ENCODE results near the gene HEXIM1. TPM values are rescaled to one million over a fixed set of nuclear protein-coding genes. Genes with fewer than 3 reads are reported as not detected.

Gene HEXIM1
- total RNA-seq, 4 donors from 2014 or later = 14.5 to 20.5 (median 16.1) TPM

DNA sequence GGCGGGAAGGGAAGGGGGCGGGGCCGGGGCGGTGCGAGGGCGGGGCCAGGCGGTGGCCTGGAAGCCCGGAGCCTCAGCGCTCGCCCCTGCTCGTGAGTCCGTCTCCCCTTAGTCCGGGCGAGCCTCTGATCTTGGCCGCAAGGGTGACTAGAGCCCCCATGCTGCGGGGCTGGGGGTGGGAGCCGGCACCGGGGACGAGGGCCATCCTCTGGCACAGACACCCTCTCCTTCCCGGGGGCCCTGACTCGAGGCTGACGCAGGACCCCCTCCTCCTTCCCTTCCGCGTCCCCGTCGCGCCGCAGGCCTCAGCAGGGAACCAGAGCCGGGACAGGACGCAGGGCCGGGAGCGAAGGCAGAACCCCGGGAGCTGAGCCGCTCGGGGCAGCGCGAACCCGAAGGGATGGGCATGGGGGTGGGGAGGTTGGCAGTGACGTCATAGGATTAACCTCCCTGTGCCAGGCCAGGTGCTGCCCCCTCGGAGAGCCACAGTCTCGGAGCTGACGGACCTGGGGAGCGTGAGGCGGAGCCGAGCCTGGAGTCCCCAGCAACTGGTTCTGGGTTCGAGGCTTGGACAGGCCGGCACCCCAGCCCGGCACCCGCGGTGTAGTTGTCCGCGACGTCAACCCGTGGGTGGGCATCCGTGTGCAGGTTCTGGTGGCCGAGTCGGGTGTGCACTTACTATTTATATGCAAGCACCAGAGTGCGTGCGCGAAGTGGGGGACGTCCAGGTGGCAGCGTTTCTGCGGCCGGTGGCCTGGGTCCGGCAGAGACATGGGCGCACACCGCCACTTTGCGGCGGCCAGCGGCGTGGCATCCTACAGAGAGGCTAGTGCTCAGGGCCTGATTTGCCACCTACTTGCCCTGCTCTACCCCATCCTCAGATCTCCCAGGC, 15.5 kb upstream of the HEXIM1 start:
- TF ChIP-seq, protein P1, sequence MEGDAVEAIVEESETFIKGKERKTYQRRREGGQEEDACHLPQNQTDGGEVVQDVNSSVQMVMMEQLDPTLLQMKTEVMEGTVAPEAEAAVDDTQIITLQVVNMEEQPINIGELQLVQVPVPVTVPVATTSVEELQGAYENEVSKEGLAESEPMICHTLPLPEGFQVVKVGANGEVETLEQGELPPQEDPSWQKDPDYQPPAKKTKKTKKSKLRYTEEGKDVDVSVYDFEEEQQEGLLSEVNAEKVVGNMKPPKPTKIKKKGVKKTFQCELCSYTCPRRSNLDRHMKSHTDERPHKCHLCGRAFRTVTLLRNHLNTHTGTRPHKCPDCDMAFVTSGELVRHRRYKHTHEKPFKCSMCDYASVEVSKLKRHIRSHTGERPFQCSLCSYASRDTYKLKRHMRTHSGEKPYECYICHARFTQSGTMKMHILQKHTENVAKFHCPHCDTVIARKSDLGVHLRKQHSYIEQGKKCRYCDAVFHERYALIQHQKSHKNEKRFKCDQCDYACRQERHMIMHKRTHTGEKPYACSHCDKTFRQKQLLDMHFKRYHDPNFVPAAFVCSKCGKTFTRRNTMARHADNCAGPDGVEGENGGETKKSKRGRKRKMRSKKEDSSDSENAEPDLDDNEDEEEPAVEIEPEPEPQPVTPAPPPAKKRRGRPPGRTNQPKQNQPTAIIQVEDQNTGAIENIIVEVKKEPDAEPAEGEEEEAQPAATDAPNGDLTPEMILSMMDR (IDR thresholded peaks at IDR 0.05; ENCODE audit: low read depth) = no peak

DNA sequence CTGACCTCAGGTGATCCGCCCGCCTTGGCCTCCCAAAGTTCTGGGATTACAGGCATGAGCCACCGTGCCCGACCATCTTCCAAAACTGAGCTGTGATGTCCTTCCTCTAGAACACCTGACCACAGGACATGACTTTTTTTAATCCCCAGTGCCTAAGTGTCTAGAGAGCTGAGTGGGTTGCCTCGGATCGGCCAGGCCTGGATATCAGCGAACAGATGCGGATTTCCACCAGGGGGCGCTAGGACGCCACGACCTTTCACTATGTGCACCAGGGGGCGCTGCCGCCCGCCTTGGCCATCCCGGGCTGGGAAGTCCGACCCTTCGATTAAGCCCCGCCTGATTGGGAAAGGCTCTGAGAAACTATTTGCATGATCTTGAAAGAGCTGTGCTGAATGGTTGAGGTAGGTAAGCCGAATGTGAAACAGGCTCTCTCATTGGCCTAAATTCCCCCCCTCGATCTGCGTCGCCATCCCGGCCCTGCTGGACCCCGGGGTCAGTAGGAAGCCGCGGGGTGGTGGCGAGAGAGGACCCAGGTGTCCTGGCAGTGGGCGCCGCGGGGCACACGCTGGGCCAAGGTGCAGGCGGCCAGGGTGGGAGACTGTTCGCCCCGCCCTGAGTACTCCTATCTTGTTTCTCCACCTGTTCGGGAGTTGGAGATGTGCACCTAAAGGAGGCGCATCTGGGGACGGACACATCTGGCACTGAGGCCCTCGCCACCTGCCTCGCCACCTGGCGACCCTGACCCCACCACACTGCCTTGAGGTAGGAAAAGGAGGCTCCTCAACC, 12.9 kb upstream of the HEXIM1 start, which contains the start of gene ACBD4:
Gene ACBD4 (plus strand): TSS at position 496 of the 786 bp plus-strand sequence. CDS start 458 bp downstream, outside the sequence.
- TF ChIP-seq, protein P1 (IDR thresholded peaks at IDR 0.05; ENCODE audit: low read depth) = no peak

DNA sequence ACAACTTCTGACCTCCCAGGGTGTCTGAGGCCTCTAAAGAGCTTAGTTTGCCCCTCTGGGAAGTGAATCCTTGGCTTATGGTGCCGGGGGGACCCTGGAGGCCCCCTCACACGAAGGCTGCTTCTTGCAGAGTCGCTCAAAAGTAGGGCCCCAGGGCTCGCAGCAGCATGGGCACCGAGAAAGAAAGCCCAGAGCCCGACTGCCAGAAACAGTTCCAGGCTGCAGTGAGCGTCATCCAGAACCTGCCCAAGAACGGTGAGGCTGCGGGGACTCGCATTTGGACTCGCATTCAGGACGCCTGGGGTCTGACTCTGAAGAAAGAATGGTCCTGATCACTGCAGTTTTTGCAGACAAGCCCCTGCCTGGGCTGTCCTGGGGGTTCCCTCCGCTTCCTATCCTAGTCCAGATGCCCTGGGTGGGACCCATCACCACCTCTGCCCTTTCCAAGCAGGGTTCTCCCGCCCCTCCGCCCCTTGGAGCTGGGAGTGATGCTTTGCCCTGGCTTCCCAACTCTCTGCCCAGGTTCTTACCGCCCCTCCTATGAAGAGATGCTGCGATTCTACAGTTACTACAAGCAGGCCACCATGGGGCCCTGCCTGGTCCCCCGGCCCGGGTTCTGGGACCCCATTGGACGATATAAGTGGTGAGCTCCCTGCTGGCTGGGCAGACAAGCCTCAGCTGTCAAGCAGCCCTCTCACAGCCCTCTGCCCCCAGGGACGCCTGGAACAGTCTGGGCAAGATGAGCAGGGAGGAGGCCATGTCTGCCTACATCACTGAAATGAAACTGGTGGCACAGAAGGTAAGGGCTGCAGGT, 12.1 kb upstream of the HEXIM1 start:
- TF ChIP-seq, protein P1 (IDR thresholded peaks at IDR 0.05; ENCODE audit: low read depth) = no peak

DNA sequence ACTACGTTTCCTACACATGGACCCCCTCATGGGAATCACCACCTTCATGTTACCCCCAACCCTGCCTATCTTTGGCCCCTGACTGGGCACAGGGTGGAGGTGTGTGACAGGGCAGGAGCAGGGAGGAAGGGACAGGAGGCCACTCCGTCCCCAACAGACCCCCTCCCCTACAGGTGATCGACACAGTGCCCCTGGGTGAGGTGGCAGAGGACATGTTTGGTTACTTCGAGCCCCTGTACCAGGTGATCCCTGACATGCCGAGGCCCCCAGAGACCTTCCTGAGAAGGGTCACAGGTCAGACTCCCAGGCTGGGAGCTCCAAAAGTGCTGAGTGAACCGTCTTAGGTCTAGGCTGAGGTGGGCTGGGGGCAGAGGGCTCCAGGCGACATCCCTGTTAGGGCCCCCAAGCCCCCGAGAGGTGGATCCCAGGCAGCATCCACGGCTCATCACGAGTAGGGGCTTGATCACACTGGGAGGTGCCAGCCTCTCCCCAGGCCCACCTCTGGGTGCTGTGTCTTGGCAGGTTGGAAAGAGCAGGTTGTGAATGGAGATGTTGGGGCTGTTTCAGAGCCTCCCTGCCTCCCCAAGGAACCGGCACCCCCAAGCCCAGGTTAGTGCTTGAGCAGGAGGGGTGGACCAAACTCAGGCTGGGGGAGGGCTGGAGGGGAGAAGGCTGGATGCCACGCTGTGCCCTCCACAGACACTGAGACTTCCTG, 11.3 kb upstream of the HEXIM1 start:
- TF ChIP-seq, protein P1 (IDR thresholded peaks at IDR 0.05; ENCODE audit: low read depth) = no peak

DNA sequence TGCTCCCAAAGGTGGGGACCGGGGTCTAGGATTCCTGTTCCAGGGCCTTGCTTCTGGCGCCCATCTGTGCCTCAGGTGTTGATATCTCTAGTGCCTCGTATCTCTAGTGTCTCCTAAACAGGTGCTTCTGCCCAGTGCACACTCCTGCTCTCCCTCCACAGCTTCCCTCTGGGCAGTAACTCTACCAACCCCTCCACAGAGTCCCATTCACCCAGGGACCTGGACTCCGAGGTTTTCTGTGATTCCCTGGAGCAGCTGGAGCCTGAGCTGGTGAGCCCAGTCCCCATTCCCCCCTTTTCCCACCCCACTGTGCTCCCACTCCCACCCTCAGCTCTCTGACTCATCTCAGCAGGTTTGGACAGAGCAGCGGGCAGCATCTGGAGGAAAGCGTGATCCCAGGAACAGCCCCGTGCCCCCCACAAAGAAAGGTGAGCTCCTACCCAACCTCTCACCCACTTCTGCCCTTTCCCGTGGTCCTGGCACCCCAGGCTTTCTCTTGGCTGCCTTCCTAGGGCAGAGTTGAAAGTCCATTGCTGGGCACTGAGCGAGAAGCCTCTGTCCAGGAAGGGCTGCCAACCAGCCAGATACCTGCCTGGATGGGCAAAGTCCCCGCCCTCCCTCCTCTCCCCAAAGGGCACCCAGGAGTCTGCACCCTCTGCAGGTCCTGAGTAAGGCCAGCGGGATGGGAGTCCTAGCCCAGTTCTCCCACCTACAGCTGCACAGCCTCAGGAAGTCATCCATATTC, 10.5 kb upstream of the HEXIM1 start:
- TF ChIP-seq, protein P1 (IDR thresholded peaks at IDR 0.05; ENCODE audit: low read depth) = no peak

DNA sequence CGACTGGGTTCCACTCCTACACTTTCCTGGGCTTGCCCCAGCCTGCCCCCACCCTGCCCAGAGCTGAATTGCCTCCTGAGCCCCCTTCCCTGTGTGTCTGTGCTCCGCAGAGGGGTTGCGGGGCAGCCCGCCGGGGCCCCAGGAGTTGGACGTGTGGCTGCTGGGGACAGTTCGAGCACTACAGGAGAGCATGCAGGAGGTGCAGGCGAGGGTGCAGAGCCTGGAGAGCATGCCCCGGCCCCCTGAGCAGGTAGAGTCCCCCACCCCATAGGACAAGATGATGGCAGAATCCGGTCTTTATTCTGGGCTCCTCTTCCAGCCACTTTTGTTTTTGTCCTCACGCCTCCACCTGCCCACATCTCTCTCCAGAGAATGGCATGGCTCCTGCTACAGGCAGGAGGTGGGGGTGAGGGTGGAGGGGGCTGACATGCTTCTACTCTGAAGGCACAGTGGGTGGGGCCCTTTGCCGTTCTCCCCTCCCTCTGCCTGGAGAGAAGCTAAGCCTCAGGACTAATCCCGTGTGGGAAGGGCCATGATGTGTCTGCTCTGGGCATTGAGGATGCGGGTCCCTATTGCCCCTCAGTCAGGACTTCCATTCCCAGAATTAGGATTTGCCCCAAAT, 9.3 kb upstream of the HEXIM1 start:
- TF ChIP-seq, protein P1 (IDR thresholded peaks at IDR 0.05; ENCODE audit: low read depth) = no peak

Data from subcutaneous adipose tissue (tissue), 4 donors.